ENCODE results near the gene TMEM106C. TPM values are rescaled to one million over a fixed set of nuclear protein-coding genes. Genes with fewer than 3 reads are reported as not detected.

TMEM106C gene
- total and polyA plus RNA-seq, 10 of the 15 experiments (the other 5 are each of a cell fraction or from before 2014, with no cell fraction given), result 90.2 to 280 (median 161) TPM

GRCh38 chr12:48005001-48005749, 41.8 kb downstream of the TMEM106C start:
- Histone ChIP-seq H3K4me1 (ENCODE audit: control insufficient read depth, insufficient read depth, low read length) (no peaks in the 10 kb centered on the region), H4K20me1 (ENCODE audit: control insufficient read depth, insufficient read depth) (no peaks in the 10 kb centered on the region), H3K27ac (ENCODE audit: control insufficient read depth, insufficient read depth) (no peak overlapping the region), H3K9ac (ENCODE audit: control insufficient read depth, insufficient read depth, low read length) (no peak overlapping the region), H3K36me3 (ENCODE audit: control insufficient read depth in 2 of 2, insufficient read depth in 2 of 2, low read length in 1 of 2) (no peaks in the 10 kb centered on the region), H3K27me3 (replicated peaks in 1 of 2; ENCODE audit: control insufficient read depth in 2 of 2, insufficient read depth in 2 of 2, low read length in 1 of 2) (peaks cover 24 to 28% of the 10 kb centered on the region in 2 experiments), H3K79me2 (ENCODE audit: control insufficient read depth, insufficient read depth, low read length) (no peaks in the 10 kb centered on the region), H3K9me3 (replicated peaks; ENCODE audit: control insufficient read depth, insufficient read depth, low read length) (no peaks in the 10 kb centered on the region), H3K4me3 (no peak overlapping the region), H2AFZ (ENCODE audit: control insufficient read depth, low read depth, low read length) (no peak overlapping the region), H3K4me2 (ENCODE audit: control insufficient read depth, insufficient read depth) (no peak overlapping the region)
- TF ChIP-seq HCFC1 (IDR thresholded peaks at IDR 0.05; ENCODE audit: low read length), result no peak
- no peak for TF ChIP-seq MXI1 (IDR thresholded peaks at IDR 0.05; ENCODE audit: low read depth, low read length)
- CTCF ChIA-PET, result interaction anchor here (1.4 to 1.9 kb wide), 2 partner anchors 15 to 184 kb away, joined by 3 to 4 read pairs; no protein-coding TSS in a partner anchor
- DNase-seq (ENCODE audit: low read depth, low spot score) (no peak), ATAC-seq (no peak), FAIRE-seq (no peak)
- in situ Hi-C loops (cut with MboI) (no loop called here), intact Hi-C loops (cut with micrococcal nuclease; ENCODE audit: unreplicated experiment) (no loop called here)
- no TSS peak for BruUV-seq (replicated peaks)
- RAD21 ChIA-PET (ENCODE audit: unreplicated experiment), result no interaction called here
- WGBS (ENCODE audit: insufficient coverage, insufficient replicate concordance, low lambda C conversion rate, missing lambda C conversion rate), result 58% methylated on average over 27 of the region's 30 CpGs
- POLR2A ChIA-PET, result no interaction called here
- SMC1A ChIA-PET (ENCODE audit: uncharacterized antibody, unreplicated experiment), result interaction anchor here (0.7 to 1.0 kb wide), 2 partner anchors 15 to 167 kb away, joined by 3 to 4 read pairs; no protein-coding TSS in a partner anchor

GRCh38 chr12:48005750-48006021, 42.3 kb downstream of the TMEM106C start:
- no peaks in the 10 kb centered on the region for H3K4me1 ChIP-seq (ENCODE audit: control insufficient read depth, insufficient read depth, low read length)
- H2AFZ ChIP-seq (ENCODE audit: control insufficient read depth, low read depth, low read length), result no peak overlapping the region
- no peak overlapping the region for H3K4me2 ChIP-seq (ENCODE audit: control insufficient read depth, insufficient read depth)
- FAIRE-seq (no peak), DNase-seq (ENCODE audit: low read depth, low spot score) (no peak), ATAC-seq (no peak)
- intact Hi-C loops (cut with micrococcal nuclease; ENCODE audit: unreplicated experiment) (no loop called here), in situ Hi-C loops (cut with MboI) (no loop called here)
- SMC1A ChIA-PET (ENCODE audit: uncharacterized antibody, unreplicated experiment), result interaction anchor here (0.7 to 1.0 kb wide), 2 partner anchors 16 to 166 kb away, joined by 3 to 4 read pairs; no protein-coding TSS in a partner anchor
- RAD21 ChIA-PET (ENCODE audit: unreplicated experiment), result no interaction called here
- no peak overlapping the region for H3K27ac ChIP-seq (ENCODE audit: control insufficient read depth, insufficient read depth)
- CTCF ChIA-PET, result interaction anchor here (1.4 to 1.9 kb wide), 2 partner anchors 15 to 184 kb away, joined by 3 to 4 read pairs; no protein-coding TSS in a partner anchor
- TF ChIP-seq ZNF687 (IDR thresholded peaks at IDR 0.05), result no peak
- TF ChIP-seq IKZF1 (conservative IDR thresholded peaks at IDR 0.05), result no peak
- H3K9me3 ChIP-seq (replicated peaks; ENCODE audit: control insufficient read depth, insufficient read depth, low read length), result no peaks in the 10 kb centered on the region
- no peaks in the 10 kb centered on the region for H3K79me2 ChIP-seq (ENCODE audit: control insufficient read depth, insufficient read depth, low read length)
- peaks cover 24 to 28% of the 10 kb centered on the region in 2 experiments for H3K27me3 ChIP-seq (replicated peaks in 1 of 2; ENCODE audit: control insufficient read depth in 2 of 2, insufficient read depth in 2 of 2, low read length in 1 of 2)
- H3K36me3 ChIP-seq (ENCODE audit: control insufficient read depth in 2 of 2, insufficient read depth in 2 of 2, low read length in 1 of 2), result no peaks in the 10 kb centered on the region
- POLR2A ChIA-PET, result no interaction called here
- no peak overlapping the region for H3K4me3 ChIP-seq
- H4K20me1 ChIP-seq (ENCODE audit: control insufficient read depth, insufficient read depth), result no peaks in the 10 kb centered on the region
- BruUV-seq (replicated peaks), result no TSS peak
- H3K9ac ChIP-seq (ENCODE audit: control insufficient read depth, insufficient read depth, low read length), result no peak overlapping the region

Data from GM12878 (cell line).